SK-N-SH (cell line): ENCODE measurements around the gene SELENOV.

Experiments
- JUND ChIP-seq: IDR thresholded peaks from 2 replicates; pipeline ENCODE4 v1.4.0; 2012
- RFX5 ChIP-seq: IDR thresholded peaks from 2 replicates; pipeline ENCODE4 v1.6.1; 2012; ENCODE audit warnings: mild to moderate bottlenecking, improper control_type of control experiment, low read length
- TAF1 ChIP-seq: IDR thresholded peaks from 2 replicates; pipeline ENCODE4 v1.6.1; 2012; ENCODE audit warnings: low read depth, mild to moderate bottlenecking, low read length, moderate library complexity, borderline replicate concordance
- TF ChIP-seq, protein P1 (sequence below): fragments of 200-600 bp; sonication (generic); IDR thresholded peaks from 2 replicates; pipeline ENCODE4 v1.6.1; 2017; ENCODE audit warnings: antibody characterized with exemption, mild to moderate bottlenecking, moderate library complexity
- TF ChIP-seq, protein P2 (sequence below): IDR thresholded peaks from 2 replicates; pipeline ENCODE4 v1.4.0; 2012; ENCODE audit warnings: low read depth

DNA sequence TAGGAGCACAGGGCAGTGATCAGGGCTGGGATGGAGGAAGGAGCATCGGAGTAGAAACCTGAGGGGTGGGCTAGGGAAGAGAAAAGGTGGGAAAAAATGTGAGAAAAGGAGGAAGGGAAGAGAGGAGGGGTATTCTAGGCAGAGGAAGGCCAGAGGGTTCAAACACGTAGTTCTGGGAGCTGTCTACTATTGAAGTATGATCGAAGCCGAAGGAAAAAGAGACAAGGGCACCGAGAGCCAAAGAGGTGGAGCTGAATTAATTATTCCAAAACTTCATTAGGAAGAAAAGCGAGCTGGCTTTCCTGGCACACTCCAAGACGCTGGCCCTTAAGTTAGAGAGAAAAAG lies 8.4 kb upstream of the SELENOV start:
- TF ChIP-seq, protein P1, sequence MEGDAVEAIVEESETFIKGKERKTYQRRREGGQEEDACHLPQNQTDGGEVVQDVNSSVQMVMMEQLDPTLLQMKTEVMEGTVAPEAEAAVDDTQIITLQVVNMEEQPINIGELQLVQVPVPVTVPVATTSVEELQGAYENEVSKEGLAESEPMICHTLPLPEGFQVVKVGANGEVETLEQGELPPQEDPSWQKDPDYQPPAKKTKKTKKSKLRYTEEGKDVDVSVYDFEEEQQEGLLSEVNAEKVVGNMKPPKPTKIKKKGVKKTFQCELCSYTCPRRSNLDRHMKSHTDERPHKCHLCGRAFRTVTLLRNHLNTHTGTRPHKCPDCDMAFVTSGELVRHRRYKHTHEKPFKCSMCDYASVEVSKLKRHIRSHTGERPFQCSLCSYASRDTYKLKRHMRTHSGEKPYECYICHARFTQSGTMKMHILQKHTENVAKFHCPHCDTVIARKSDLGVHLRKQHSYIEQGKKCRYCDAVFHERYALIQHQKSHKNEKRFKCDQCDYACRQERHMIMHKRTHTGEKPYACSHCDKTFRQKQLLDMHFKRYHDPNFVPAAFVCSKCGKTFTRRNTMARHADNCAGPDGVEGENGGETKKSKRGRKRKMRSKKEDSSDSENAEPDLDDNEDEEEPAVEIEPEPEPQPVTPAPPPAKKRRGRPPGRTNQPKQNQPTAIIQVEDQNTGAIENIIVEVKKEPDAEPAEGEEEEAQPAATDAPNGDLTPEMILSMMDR, result no peak
- TF ChIP-seq JUND (no peak), RFX5 (no peak), TAF1 (no peak)
- TF ChIP-seq, protein P2, sequence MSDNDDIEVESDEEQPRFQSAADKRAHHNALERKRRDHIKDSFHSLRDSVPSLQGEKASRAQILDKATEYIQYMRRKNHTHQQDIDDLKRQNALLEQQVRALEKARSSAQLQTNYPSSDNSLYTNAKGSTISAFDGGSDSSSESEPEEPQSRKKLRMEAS, result no peak
